IMR-90 (cell line): ENCODE results near the gene GAREM1. TPM values are rescaled to one million over a fixed set of nuclear protein-coding genes. Genes with fewer than 3 reads are reported as not detected.
"Not testable (repeated sequence)": the region's sequence is repeated elsewhere in the genome, so short reads cannot be mapped to it uniquely, and the experiment has no call there.

Experiments used
- ATAC-seq: fragments of 200-7000 bp; cut with Tn5 transposase; 2 replicates; pipeline ENCODE4 v1.9.1; 2020; ENCODE audit warnings: low read depth, mild to moderate bottlenecking, moderate library complexity
- BruUV-seq: library from RNA; stranded (reverse); fragments of 400-500 nt; replicated peaks from 2 replicates; lab custom pipeline; 2021; lab: Mats Ljungman, UMichigan
- CTCF ChIA-PET: fragments of 300-600 bp; formaldehyde crosslinking; extraction: SDS; loops from one replicate; lab custom pipeline; 2021; ENCODE audit warnings: antibody characterized with exemption; lab: Yijun Ruan, JAX
- POLR2A ChIA-PET: fragments of 300-600 bp; sonication (Branson Sonifier 250); formaldehyde crosslinking; loops from one replicate; lab custom pipeline; 2022; ENCODE audit warnings: antibody characterized with exemption; ENCODE audit not compliant: unreplicated experiment; lab: Charles Lee
- DNase-seq: peaks from one replicate; pipeline ENCODE4 v3.0.0; 2013
- H2AFZ ChIP-seq: replicated peaks from 2 replicates; pipeline ENCODE3; 2013; ENCODE audit warnings: low read length, mild to moderate bottlenecking; ENCODE audit not compliant: poor library complexity
- H2AK5ac ChIP-seq: 2 replicates; pipeline ENCODE4 v1.6.1; 2013; ENCODE audit warnings: low read depth, low read length, inconsistent platforms
- H2AK9ac ChIP-seq: replicated peaks from 2 replicates; pipeline ENCODE3; 2013; ENCODE audit warnings: mild to moderate bottlenecking, low read depth, low read length, moderate library complexity; ENCODE audit not compliant: poor library complexity
- H2BK120ac ChIP-seq: 2 replicates; pipeline ENCODE4 v1.6.1; 2013; ENCODE audit warnings: low read depth, low read length, inconsistent platforms
- H2BK15ac ChIP-seq: 3 replicates; pipeline ENCODE4 v1.6.1; 2013; ENCODE audit warnings: low read depth, low read length, inconsistent platforms
- H2BK20ac ChIP-seq: 2 replicates; pipeline ENCODE4 v1.6.1; 2013; ENCODE audit warnings: low read depth, mild to moderate bottlenecking, inconsistent platforms, low read length, moderate library complexity
- H2BK5ac ChIP-seq: 2 replicates; pipeline ENCODE4 v1.6.1; 2013; ENCODE audit warnings: mild to moderate bottlenecking, low read depth, low read length, inconsistent platforms; ENCODE audit not compliant: poor library complexity, severe bottlenecking
- H3K14ac ChIP-seq: replicated peaks from 2 replicates; pipeline ENCODE4 v1.6.1; 2013; ENCODE audit warnings: low read depth, low read length, inconsistent platforms
- H3K18ac ChIP-seq: 2 replicates; pipeline ENCODE4 v1.6.1; 2013; ENCODE audit warnings: low read depth, low read length, control low read depth
- H3K23ac ChIP-seq: 2 replicates; pipeline ENCODE4 v1.6.1; 2013; ENCODE audit warnings: low read depth, low read length, inconsistent platforms
- H3K27ac ChIP-seq: 2 replicates; pipeline ENCODE4 v1.5.1; 2013; ENCODE audit warnings: mild to moderate bottlenecking, control low read depth, low read length; ENCODE audit not compliant: insufficient read depth
- H3K27me3 ChIP-seq: 2 replicates; pipeline ENCODE4 v1.6.1; 2013; ENCODE audit warnings: low read length; ENCODE audit not compliant: control insufficient read depth, insufficient read depth
- H3K36me3 ChIP-seq: 2 replicates; pipeline ENCODE4 v1.6.1; 2013; ENCODE audit warnings: low read length, mixed read lengths; ENCODE audit not compliant: control insufficient read depth, insufficient read depth
- H3K4ac ChIP-seq: 2 replicates; pipeline ENCODE4 v1.6.1; 2013; ENCODE audit warnings: low read depth, low read length, inconsistent platforms
- H3K4me1 ChIP-seq: 2 replicates; pipeline ENCODE4 v1.6.1; 2013; ENCODE audit warnings: low read length, mixed read lengths; ENCODE audit not compliant: control insufficient read depth, insufficient read depth
- H3K4me2 ChIP-seq: 2 replicates; pipeline ENCODE4 v1.6.1; 2013; ENCODE audit warnings: low read depth, mild to moderate bottlenecking, control low read depth, low read length, moderate library complexity
- H3K4me3 ChIP-seq: 2 replicates; pipeline ENCODE4 v1.5.1; 2013; ENCODE audit warnings: low read depth, mild to moderate bottlenecking, control low read depth, low read length, moderate library complexity; ENCODE audit not compliant: insufficient read depth
- H3K56ac ChIP-seq: 2 replicates; pipeline ENCODE4 v1.6.1; 2013; ENCODE audit warnings: low read length, inconsistent platforms; ENCODE audit not compliant: insufficient read depth; ENCODE audit errors: extremely low read depth
- H3K79me1 ChIP-seq, 2 experiments: 2 replicates each; pipeline ENCODE4 v1.6.1; 2013; ENCODE audit warnings: low read length in 2 of 2, inconsistent platforms in 1 of 2, low read depth in 1 of 2
- H3K9ac ChIP-seq: 2 replicates; pipeline ENCODE4 v1.6.1; 2013; ENCODE audit warnings: low read depth, low read length, control low read depth
- H3K9me1 ChIP-seq: 2 replicates; pipeline ENCODE4 v1.6.1; 2013; ENCODE audit warnings: low read length, inconsistent platforms; ENCODE audit not compliant: insufficient read depth
- H3K9me3 ChIP-seq: 2 replicates; pipeline ENCODE4 v1.6.1; 2013; ENCODE audit warnings: low read length; ENCODE audit not compliant: control insufficient read depth, insufficient read depth
- H4K20me1 ChIP-seq: 2 replicates; pipeline ENCODE4 v1.6.1; 2013; ENCODE audit warnings: low read length, inconsistent platforms; ENCODE audit not compliant: insufficient read depth
- H4K5ac ChIP-seq: 2 replicates; pipeline ENCODE4 v1.6.1; 2013; ENCODE audit warnings: mild to moderate bottlenecking, low read depth, low read length, control low read depth
- H4K8ac ChIP-seq, 2 experiments: 2 replicates each; pipeline ENCODE4 v1.6.1; 2013; ENCODE audit warnings: low read depth in 2 of 2, low read length in 2 of 2, control low read depth in 1 of 2, inconsistent platforms in 1 of 2
- H4K91ac ChIP-seq: 2 replicates; pipeline ENCODE4 v1.6.1; 2013; ENCODE audit warnings: low read depth, low read length, inconsistent platforms; ENCODE audit not compliant: insufficient read depth
- WGBS, 2 experiments: methylation state at CpG; one replicate each; pipeline versions ENCODE4 v1.1.5 to v1.1.7; 2013; ENCODE audit warnings: missing lambda C conversion rate in 2 of 2; ENCODE audit not compliant: insufficient read length in 1 of 2; ENCODE audit errors: extremely low coverage in 2 of 2; 5-methylcytosine and 5-hydroxymethylcytosine counted together
- dilution Hi-C: fragments of 300-500 bp; cut with HindIII; formaldehyde crosslinking; loops from one replicate; pipeline ENCODE4 v1.14.3; 2018; ENCODE audit warnings: low sequenced_read_pairs; ENCODE audit not compliant: unreplicated experiment
- in situ Hi-C: fragments of 300-500 bp; cut with MboI; formaldehyde crosslinking; loops from 3 replicates; pipeline ENCODE4 v1.14.3; 2019; ENCODE audit warnings: low sequenced_read_pairs, inconsistent platforms, mixed read lengths
- intact Hi-C: fragments of 100-400 bp; cut with micrococcal nuclease; formaldehyde crosslinking; loops from 2 replicates; pipeline ENCODE4 v1.10.0; 2022
- polyA plus RNA-seq, 3 experiments: library from polyadenylated mRNA; depleted of rRNA; stranded (reverse); fragments of >200 nt; gene quantifications; 2 replicates each; pipeline ENCODE4 v1.2.3, GENCODE V29; 2012; ENCODE audit warnings: low replicate concordance in 1 of 3
- total RNA-seq: library from RNA; depleted of rRNA; stranded (reverse); fragments of >200 nt; gene quantifications from 2 replicates; pipeline ENCODE4 v1.2.3, GENCODE V29; 2012

The GAREM1 gene
- total and polyA plus RNA-seq, 2 of the 4 experiments (the other 2 are of a cell fraction) = 1.4 to 2.3 TPM

- CTCF ChIA-PET, H2AK9ac ChIP-seq, H2BK5ac ChIP-seq, H2BK15ac ChIP-seq, H3K36me3 ChIP-seq, H3K14ac ChIP-seq, H2AK5ac ChIP-seq, POLR2A ChIA-PET, BruUV-seq, H3K4me2 ChIP-seq, H4K20me1 ChIP-seq, dilution Hi-C loops, in situ Hi-C loops, H3K79me1 ChIP-seq, H2BK120ac ChIP-seq, H3K9ac ChIP-seq, H3K9me1 ChIP-seq, H3K56ac ChIP-seq, DNase-seq, H3K18ac ChIP-seq, H2AFZ ChIP-seq, H2BK20ac ChIP-seq, H4K5ac ChIP-seq, H3K27ac ChIP-seq, H4K8ac ChIP-seq, H3K4ac ChIP-seq, H3K9me3 ChIP-seq, intact Hi-C loops, H4K91ac ChIP-seq, H3K4me1 ChIP-seq, ATAC-seq, H3K4me3 ChIP-seq, H3K27me3 ChIP-seq, H3K23ac ChIP-seq: not testable (repeated sequence)
- WGBS, 2 experiments = 0% methylated on average over 1 of the region's 2 CpGs; no CpG with 5 or more reads in 1 of the 2 experiments
Observed at GRCh38 chr18:32501242-32501641, 30.6 kb upstream of the GAREM1 start.
